ENCODE data around the gene FBXO41.

Gene FBXO41

DNA sequence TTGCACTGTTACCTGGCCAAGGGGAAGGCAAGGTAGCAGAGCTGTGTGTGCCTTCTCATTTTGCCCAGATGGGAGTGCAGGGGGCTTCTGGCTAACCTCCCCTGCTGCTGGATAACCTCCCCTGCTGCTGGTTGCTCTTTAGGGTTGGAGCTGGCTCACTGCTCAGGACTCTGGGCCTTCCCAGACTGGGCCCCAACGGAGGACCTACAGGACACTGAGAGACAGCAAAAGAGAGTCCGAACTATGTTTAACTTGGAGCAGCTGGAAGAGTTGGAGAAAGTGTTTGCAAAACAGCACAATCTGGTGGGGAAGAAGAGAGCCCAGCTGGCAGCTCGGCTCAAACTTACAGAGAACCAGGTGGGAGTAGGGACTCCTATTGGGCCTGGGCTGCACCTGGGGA, 76.0 kb downstream of the FBXO41 start:
- H3K4me3 ChIP-seq (ENCODE audit: low read depth, low read length), result no peak overlapping the region
- no peak overlapping the region for H3K9ac ChIP-seq (ENCODE audit: low read depth, low read length)
- H3K27me3 ChIP-seq (ENCODE audit: control insufficient read depth, insufficient read depth, low read length), result peaks cover 17% of the 10 kb centered on the region
- no peaks in the 10 kb centered on the region for H3K36me3 ChIP-seq (ENCODE audit: control insufficient read depth, insufficient read depth, low read length)
- H3K4me1 ChIP-seq (ENCODE audit: control insufficient read depth, insufficient read depth, low read length), result no peaks in the 10 kb centered on the region
- H3K27ac ChIP-seq (ENCODE audit: low read depth, low read length), result no peak overlapping the region
- no peaks in the 10 kb centered on the region for H3K9me3 ChIP-seq (ENCODE audit: control insufficient read depth, insufficient read depth, low read length)

DNA sequence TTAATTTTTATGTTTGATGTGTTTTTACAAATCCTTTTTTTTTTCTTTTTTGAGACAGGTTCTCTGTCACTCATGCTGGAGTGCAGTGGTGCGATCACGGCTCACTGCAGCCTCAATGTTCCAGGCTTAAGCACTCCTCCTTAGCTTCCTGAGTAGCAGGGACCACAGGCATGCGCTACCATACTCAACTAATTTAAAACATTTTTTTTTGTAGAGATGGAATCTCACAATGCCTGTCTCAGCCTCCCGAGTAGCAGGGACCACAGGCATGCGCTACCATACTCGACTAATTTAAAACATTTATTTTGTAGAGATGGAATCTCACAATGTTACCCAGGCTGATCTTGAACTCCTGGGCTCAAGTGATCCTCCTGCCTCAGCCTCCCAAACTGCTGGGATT, 78.7 kb downstream of the FBXO41 start:
- 0 out of 2 replicates have a peak, but pooled peaks cover 5% of the 10 kb centered on the region for H3K4me1 ChIP-seq (ENCODE audit: control insufficient read depth, insufficient read depth, low read length)
- peaks cover 38% of the 10 kb centered on the region for H3K27me3 ChIP-seq (ENCODE audit: control insufficient read depth, insufficient read depth, low read length)

More for the DNA sequence above, 78.7 kb downstream of the FBXO41 start:
- Histone ChIP-seq H3K36me3 (ENCODE audit: control insufficient read depth, insufficient read depth, low read length) (no peaks in the 10 kb centered on the region), H3K9me3 (ENCODE audit: control insufficient read depth, insufficient read depth, low read length) (no peaks in the 10 kb centered on the region), H3K9ac (ENCODE audit: low read depth, low read length) (no peak overlapping the region), H3K27ac (ENCODE audit: low read depth, low read length) (no peak overlapping the region), H3K4me3 (ENCODE audit: low read depth, low read length) (no peak overlapping the region)
